Hepatocyte (in vitro differentiated cells): ENCODE measurements around the gene LEPROT. TPM values are rescaled to one million over a fixed set of nuclear protein-coding genes. Genes with fewer than 3 reads are reported as not detected.

Source experiments
- DNase-seq: peaks from one replicate; pipeline ENCODE4 v3.0.0-alpha.2; 2016; ENCODE audit warnings: low spot score
- H2AFZ ChIP-seq: fragments of 200-600 bp; sonication (generic); 2 replicates; pipeline ENCODE4 v1.6.0; 2016; ENCODE audit warnings: antibody characterized with exemption, mild to moderate bottlenecking
- H3K27ac ChIP-seq: fragments of 200-600 bp; sonication (generic); 2 replicates; pipeline ENCODE4 v1.5.1; 2016; ENCODE audit warnings: mild to moderate bottlenecking
- H3K27me3 ChIP-seq: fragments of 200-600 bp; sonication (generic); 2 replicates; pipeline ENCODE4 v1.6.1; 2016
- H3K36me3 ChIP-seq: fragments of 200-600 bp; sonication (generic); replicated peaks from 2 replicates; pipeline ENCODE4 v1.5.1; 2016; ENCODE audit warnings: low read depth; ENCODE audit not compliant: insufficient read depth
- H3K4me1 ChIP-seq: fragments of 200-600 bp; sonication (generic); 2 replicates; pipeline ENCODE4 v1.5.1; 2016; ENCODE audit warnings: mild to moderate bottlenecking, moderate library complexity; ENCODE audit not compliant: insufficient read depth
- H3K4me2 ChIP-seq: fragments of 200-600 bp; sonication (generic); 2 replicates; pipeline ENCODE4 v1.6.0; 2016
- H3K4me3 ChIP-seq: fragments of 200-600 bp; sonication (generic); 2 replicates; pipeline ENCODE4 v1.5.1; 2016; ENCODE audit warnings: mild to moderate bottlenecking
- H3K79me2 ChIP-seq: fragments of 200-600 bp; sonication (generic); 2 replicates; pipeline ENCODE4 v1.6.0; 2017; ENCODE audit warnings: mild to moderate bottlenecking
- H3K9me2 ChIP-seq: fragments of 200-600 bp; sonication (generic); replicated peaks from 2 replicates; pipeline ENCODE4 v1.6.0; 2017; ENCODE audit warnings: mild to moderate bottlenecking; ENCODE audit not compliant: insufficient read depth
- H3K9me3 ChIP-seq: fragments of 200-600 bp; sonication (generic); 2 replicates; pipeline ENCODE4 v1.5.1; 2016; ENCODE audit warnings: low read depth, mild to moderate bottlenecking
- H4K20me1 ChIP-seq: fragments of 200-600 bp; sonication (generic); 2 replicates; pipeline ENCODE4 v1.6.0; 2016; ENCODE audit warnings: mild to moderate bottlenecking; ENCODE audit not compliant: insufficient read depth, poor library complexity, severe bottlenecking
- CTCF ChIP-seq: fragments of 200-600 bp; sonication (generic); IDR thresholded peaks from 2 replicates; pipeline ENCODE4 v1.5.1; 2016; ENCODE audit warnings: antibody characterized with exemption, mild to moderate bottlenecking; ENCODE audit not compliant: poor library complexity
- EZH2 ChIP-seq: fragments of 200-600 bp; sonication (generic); IDR thresholded peaks from 2 replicates; pipeline ENCODE4 v1.6.1; 2016; ENCODE audit warnings: antibody characterized with exemption, mild to moderate bottlenecking, borderline replicate concordance
- EZH2phosphoT487 ChIP-seq: fragments of 200-600 bp; sonication (generic); IDR thresholded peaks from one replicate; pipeline ENCODE4 v1.6.1; 2018; ENCODE audit warnings: antibody characterized with exemption, mild to moderate bottlenecking, low read depth, moderate library complexity; ENCODE audit not compliant: unreplicated experiment, severe bottlenecking
- WGBS: methylation state at CpG from one replicate; pipeline ENCODE4 v1.1.6; 2016; ENCODE audit warnings: low lambda C conversion rate; ENCODE audit errors: missing lambda C conversion rate; 5-methylcytosine and 5-hydroxymethylcytosine counted together
- polyA plus RNA-seq: library from polyadenylated mRNA; unstranded; fragments of >200 nt; fragmentation: Nextera tagmentation; extraction: Ambion mirVana; gene quantifications from 2 replicates; pipeline ENCODE4 v1.2.1, GENCODE V29; 2016
- total RNA-seq: library from RNA; depleted of rRNA; stranded (reverse); fragments of >200 nt; gene quantifications from 2 replicates; pipeline ENCODE4 v1.2.3, GENCODE V29; 2014

Gene LEPROT
- total and polyA plus RNA-seq, 2 experiments from 2014 or later, result 89.9 to 97.0 TPM

DNA sequence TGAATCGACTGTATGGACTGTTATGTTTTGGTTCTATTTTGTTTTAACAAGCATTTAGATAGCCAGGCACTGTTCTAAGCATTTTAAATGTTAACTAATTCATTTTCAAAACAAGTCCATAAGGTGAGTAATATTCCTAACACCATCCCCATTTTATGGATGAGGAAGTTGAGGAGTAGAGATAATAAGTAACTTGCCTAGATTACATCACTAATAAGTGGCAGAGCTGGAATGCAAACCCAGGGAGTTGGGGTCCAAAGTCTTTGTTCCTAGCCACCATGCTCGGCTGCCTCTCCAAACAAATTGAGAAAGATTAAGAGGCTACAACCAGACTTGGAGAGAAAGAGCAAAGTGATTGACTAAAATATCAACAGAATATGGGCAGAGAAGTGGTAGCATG, 12.6 kb upstream of the LEPROT start:
- no peaks in the 10 kb centered on the region for H3K9me3 ChIP-seq
- 66% methylated on average over 2 of the region's 2 CpGs for WGBS
- TF ChIP-seq CTCF (no peak), EZH2phosphoT487 (no peak), EZH2 (no peak)
- H4K20me1 ChIP-seq, result no peaks in the 10 kb centered on the region
- no peaks in the 10 kb centered on the region for H3K79me2 ChIP-seq
- no peak overlapping the region for H3K4me3 ChIP-seq
- peak overlapping the region; percentile 9 for H3K4me2 ChIP-seq
- H3K36me3 ChIP-seq, result no peaks in the 10 kb centered on the region
- no peaks in the 10 kb centered on the region for H3K9me2 ChIP-seq
- peaks cover 5% of the 10 kb centered on the region for H3K4me1 ChIP-seq
- DNase-seq, result peak; percentile 38
- peak overlapping the region; percentile 20 for H3K27ac ChIP-seq
- H3K27me3 ChIP-seq, result no peaks in the 10 kb centered on the region
- no peak overlapping the region for H2AFZ ChIP-seq

GRCh38 chr1:65409314-65409713, 11.2 kb upstream of the LEPROT start:
- peaks cover 5% of the 10 kb centered on the region for H3K4me1 ChIP-seq
- H3K27ac ChIP-seq, result no peak overlapping the region
- H4K20me1 ChIP-seq, result no peaks in the 10 kb centered on the region
- TF ChIP-seq CTCF (no peak), EZH2phosphoT487 (no peak), EZH2 (no peak)
- no peak overlapping the region for H2AFZ ChIP-seq
- no peak overlapping the region for H3K4me2 ChIP-seq
- no peaks in the 10 kb centered on the region for H3K27me3 ChIP-seq
- no peaks in the 10 kb centered on the region for H3K36me3 ChIP-seq
- no peaks in the 10 kb centered on the region for H3K9me2 ChIP-seq
- DNase-seq, result no peak
- no peaks in the 10 kb centered on the region for H3K79me2 ChIP-seq
- H3K9me3 ChIP-seq, result no peaks in the 10 kb centered on the region
- H3K4me3 ChIP-seq, result no peak overlapping the region
- 75% methylated on average over 1 of the region's 1 CpG for WGBS

- DNase-seq, result no peak
- H4K20me1 ChIP-seq, result no peaks in the 10 kb centered on the region
- 98% methylated on average over 4 of the region's 4 CpGs for whole genome bisulfite sequencing
- peaks cover 5% of the 10 kb centered on the region for H3K4me1 ChIP-seq
- no peak overlapping the region for H2AFZ ChIP-seq
- no peaks in the 10 kb centered on the region for H3K79me2 ChIP-seq
- no peaks in the 10 kb centered on the region for H3K9me3 ChIP-seq
- no peaks in the 10 kb centered on the region for H3K36me3 ChIP-seq
- no peak overlapping the region for H3K27ac ChIP-seq
- no peak overlapping the region for H3K4me2 ChIP-seq
- H3K9me2 ChIP-seq, result no peaks in the 10 kb centered on the region
- no peaks in the 10 kb centered on the region for H3K27me3 ChIP-seq
- TF ChIP-seq CTCF, result no peak
- TF ChIP-seq EZH2, result no peak
- no peak for TF ChIP-seq EZH2phosphoT487
- H3K4me3 ChIP-seq, result no peak overlapping the region
Measured at GRCh38 chr1:65409816-65410326, 10.6 kb upstream of the LEPROT start.
